PC-3 (cell line): Measurements from ENCODE around the gene APBA1. TPM values are rescaled to one million over a fixed set of nuclear protein-coding genes. Genes with fewer than 3 reads are reported as not detected.

Experiments
- ATAC-seq: fragments of 200-7000 bp; cut with Tn5 transposase; 2 replicates; pipeline ENCODE4 v1.9.1; 2020; ENCODE audit warnings: mild to moderate bottlenecking, moderate library complexity
- BruUV-seq: library from RNA; stranded (reverse); fragments of 400-500 nt; replicated peaks from 2 replicates; lab custom pipeline; 2021; lab: Mats Ljungman, UMichigan
- CTCF ChIA-PET: fragments of 300-600 bp; sonication (Branson Sonifier 250); formaldehyde crosslinking; loops from one replicate; lab custom pipeline; 2022; ENCODE audit warnings: antibody characterized with exemption; lab: Charles Lee
- POLR2A ChIA-PET: fragments of 300-600 bp; sonication (Branson Sonifier 250); formaldehyde crosslinking; loops from one replicate; lab custom pipeline; 2022; ENCODE audit warnings: antibody characterized with exemption; ENCODE audit not compliant: unreplicated experiment; lab: Charles Lee
- DNase-seq: peaks from one replicate; pipeline ENCODE4 v3.0.0-alpha.2; 2015
- H2AFZ ChIP-seq: fragments of 300-600 bp; sonication (generic); 2 replicates; pipeline ENCODE4 v1.6.0; 2016; ENCODE audit warnings: antibody characterized with exemption, low read length
- H3F3A ChIP-seq: fragments of 300-600 bp; sonication (generic); one replicate; pipeline ENCODE4 v1.6.0; 2017; ENCODE audit warnings: antibody characterized with exemption, low read length, control low read depth, mild to moderate bottlenecking; ENCODE audit not compliant: unreplicated experiment
- H3K27ac ChIP-seq: fragments of 300-600 bp; sonication (generic); 2 replicates; pipeline ENCODE4 v1.5.1; 2016; ENCODE audit warnings: mild to moderate bottlenecking, low read length
- H3K27me3 ChIP-seq: fragments of 300-600 bp; sonication (generic); 2 replicates; pipeline ENCODE4 v1.6.1; 2016; ENCODE audit warnings: low read length, mixed read lengths
- H3K36me3 ChIP-seq: fragments of 300-600 bp; sonication (generic); 2 replicates; pipeline ENCODE4 v1.6.1; 2016; ENCODE audit warnings: low read depth, mixed run types, low read length, mixed read lengths
- H3K4me1 ChIP-seq: fragments of 300-600 bp; sonication (generic); 2 replicates; pipeline ENCODE4 v1.5.1; 2016; ENCODE audit warnings: low read length; ENCODE audit not compliant: insufficient read depth
- H3K4me2 ChIP-seq: fragments of 300-600 bp; sonication (generic); 2 replicates; pipeline ENCODE4 v1.6.0; 2016; ENCODE audit warnings: low read length
- H3K4me3 ChIP-seq: fragments of 300-600 bp; sonication (generic); 2 replicates; pipeline ENCODE4 v1.5.1; 2016; ENCODE audit warnings: mild to moderate bottlenecking, low read length, mixed read lengths
- H3K79me2 ChIP-seq: fragments of 300-600 bp; sonication (generic); 2 replicates; pipeline ENCODE4 v1.6.1; 2017; ENCODE audit warnings: low read length, mixed read lengths
- H3K9ac ChIP-seq: fragments of 300-600 bp; sonication (generic); 2 replicates; pipeline ENCODE4 v1.6.0; 2016; ENCODE audit warnings: mild to moderate bottlenecking, low read length
- H3K9me2 ChIP-seq: fragments of 300-600 bp; sonication (generic); replicated peaks from 2 replicates; pipeline ENCODE4 v1.6.1; 2016; ENCODE audit warnings: mixed run types, low read length, mixed read lengths
- H3K9me3 ChIP-seq: fragments of 300-600 bp; sonication (generic); 2 replicates; pipeline ENCODE4 v1.6.1; 2016; ENCODE audit warnings: low read length, mixed read lengths
- H4K20me1 ChIP-seq: fragments of 300-600 bp; sonication (generic); 2 replicates; pipeline ENCODE4 v1.6.1; 2016; ENCODE audit warnings: low read length, mixed read lengths
- CTCF ChIP-seq: fragments of 300-600 bp; sonication (generic); conservative IDR thresholded peaks from 2 replicates; pipeline ENCODE4 v1.5.1; 2017; ENCODE audit warnings: antibody characterized with exemption, low read depth, mild to moderate bottlenecking, low read length
- EZH2 ChIP-seq: fragments of 300-600 bp; sonication (generic); IDR thresholded peaks from one replicate; pipeline ENCODE4 v1.6.1; 2017; ENCODE audit warnings: antibody characterized with exemption, mild to moderate bottlenecking, low read length; ENCODE audit not compliant: unreplicated experiment
- EZH2phosphoT487 ChIP-seq: fragments of 300-600 bp; sonication (generic); IDR thresholded peaks from 2 replicates; pipeline ENCODE4 v1.6.1; 2018; ENCODE audit warnings: mild to moderate bottlenecking, antibody characterized with exemption, low read length, borderline replicate concordance
- intact Hi-C: fragments of 100-400 bp; cut with micrococcal nuclease; formaldehyde crosslinking; loops from 2 replicates; pipeline ENCODE4 v1.9.0; 2023
- total RNA-seq: library from RNA; depleted of rRNA; stranded (reverse); fragments of >200 nt; gene quantifications from 2 replicates; pipeline ENCODE4 v1.2.3, GENCODE V29; 2014

APBA1 gene
- total RNA-seq, 1 experiment from 2014 or later: 0.07 TPM

- Histone ChIP-seq H3K9me2 (no peaks in the 10 kb centered on the region), H3K4me1 (no peaks in the 10 kb centered on the region), H3K79me2 (no peaks in the 10 kb centered on the region), H3K4me3 (no peak overlapping the region), H3K27me3 (peaks cover 35% of the 10 kb centered on the region), H3K9me3 (no peaks in the 10 kb centered on the region), H4K20me1 (no peaks in the 10 kb centered on the region), H3K27ac (no peak overlapping the region), H3K9ac (no peak overlapping the region), H3K4me2 (no peak overlapping the region), H2AFZ (no peak overlapping the region), H3K36me3 (no peaks in the 10 kb centered on the region), H3F3A (no peaks in the 10 kb centered on the region)
- no peak for TF ChIP-seq EZH2
- ATAC-seq (no peak), DNase-seq (no peak)
- intact Hi-C loops: no loop called here
- ChIA-PET CTCF (no interaction called here), POLR2A (no interaction called here)
- BruUV-seq: no TSS peak
These were observed 78.0 kb downstream of the APBA1 start for GRCh38 chr9:69594180-69594579.

DNA sequence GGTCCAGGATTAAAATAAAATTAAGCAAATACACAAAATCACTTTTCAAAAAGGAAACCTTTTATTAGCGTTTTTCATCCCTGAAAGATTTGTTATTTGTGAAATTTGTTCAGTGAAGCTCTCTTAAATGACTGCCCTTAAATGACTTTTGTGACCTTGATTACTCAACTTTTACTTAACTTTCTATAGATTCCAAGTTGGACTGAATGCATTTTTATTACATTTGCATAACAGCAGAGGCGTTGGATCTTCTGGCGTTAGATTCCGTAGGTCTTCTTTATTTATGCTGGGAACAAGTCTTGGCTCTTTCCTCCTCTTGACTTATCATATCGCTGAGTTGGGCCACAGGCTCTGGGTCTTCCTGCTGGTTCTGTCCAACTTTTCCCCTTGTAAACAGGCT, 78.4 kb downstream of the APBA1 start:
- Histone ChIP-seq H3F3A (no peaks in the 10 kb centered on the region), H3K9ac (no peak overlapping the region), H3K4me2 (no peak overlapping the region), H3K27ac (no peak overlapping the region), H3K27me3 (peaks cover 35% of the 10 kb centered on the region), H3K4me1 (no peaks in the 10 kb centered on the region), H4K20me1 (no peaks in the 10 kb centered on the region), H3K79me2 (no peaks in the 10 kb centered on the region), H3K36me3 (no peaks in the 10 kb centered on the region), H3K4me3 (no peak overlapping the region), H3K9me3 (no peaks in the 10 kb centered on the region), H3K9me2 (no peaks in the 10 kb centered on the region), H2AFZ (no peak overlapping the region)
- ChIA-PET CTCF (no interaction called here), POLR2A (no interaction called here)
- BruUV-seq: no TSS peak
- intact Hi-C loops: no loop called here
- no peak for ATAC-seq
- TF ChIP-seq EZH2 (no peak), EZH2phosphoT487 (no peak), CTCF (no peak)
- no peak for DNase-seq

DNA sequence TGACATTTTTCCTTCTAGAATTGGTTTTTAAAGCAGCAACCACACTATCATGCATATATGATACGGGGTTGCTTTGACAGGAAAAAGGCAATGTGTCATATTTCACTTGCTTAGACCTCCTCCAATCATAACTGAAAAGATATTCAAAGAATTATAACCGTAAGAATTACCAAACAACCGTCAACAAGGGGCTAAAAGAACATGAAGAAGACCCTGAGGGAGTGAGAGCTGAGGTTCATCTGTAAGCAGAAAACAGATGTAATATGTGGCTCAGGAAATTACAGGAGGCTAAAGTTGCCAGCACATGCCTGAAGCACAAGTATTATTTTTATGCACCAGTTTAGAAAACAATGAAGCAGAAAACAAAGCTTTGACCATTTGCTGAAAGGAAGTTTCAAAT, 78.9 kb downstream of the APBA1 start:
- Histone ChIP-seq H3F3A (no peaks in the 10 kb centered on the region), H3K4me2 (no peak overlapping the region), H4K20me1 (no peaks in the 10 kb centered on the region), H3K36me3 (no peaks in the 10 kb centered on the region), H3K9me2 (no peaks in the 10 kb centered on the region), H3K79me2 (no peaks in the 10 kb centered on the region), H3K4me3 (no peak overlapping the region), H3K4me1 (no peaks in the 10 kb centered on the region), H3K27me3 (peaks cover 35% of the 10 kb centered on the region), H3K9ac (no peak overlapping the region), H2AFZ (no peak overlapping the region), H3K27ac (no peak overlapping the region), H3K9me3 (no peaks in the 10 kb centered on the region)
- POLR2A ChIA-PET: no interaction called here
- TF ChIP-seq EZH2phosphoT487: no peak
- TF ChIP-seq EZH2: no peak
- TF ChIP-seq CTCF: no peak
- CTCF ChIA-PET: no interaction called here
- no peak for ATAC-seq
- no TSS peak for BruUV-seq
- no peak for DNase-seq
- intact Hi-C loops: no loop called here
